Measurements from ENCODE around the gene MED12L. TPM values are rescaled to one million over a fixed set of nuclear protein-coding genes. Genes with fewer than 3 reads are reported as not detected.

MED12L gene
- total RNA-seq, 4 donors from 2014 or later: 0.51 to 12.7 (median 3.1) TPM

DNA sequence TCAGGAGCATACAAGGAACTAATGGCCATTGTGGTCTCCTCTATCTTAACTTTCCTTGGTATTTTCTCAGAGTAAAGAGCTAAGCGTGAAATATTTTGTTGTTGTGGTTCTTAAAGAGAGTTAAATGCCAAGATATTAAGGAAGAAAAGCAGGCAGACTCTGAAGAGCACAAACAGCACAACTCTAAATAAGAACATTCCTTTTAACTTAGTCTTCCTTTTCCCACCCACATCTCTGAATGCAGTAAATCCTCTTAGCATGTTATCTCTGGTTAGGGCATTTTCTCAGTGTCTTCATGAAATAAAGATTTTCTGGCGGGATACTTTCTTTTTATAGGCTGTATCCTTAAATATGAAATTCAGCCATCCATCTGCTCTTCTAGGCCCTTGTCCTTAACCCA is 229.7 kb downstream of the MED12L start:
- Histone ChIP-seq H3K9me3 (no peaks in the 10 kb centered on the region), H3K27me3 (no peaks in the 10 kb centered on the region), H3K4me1 (no peaks in the 10 kb centered on the region), H3K4me3 (no peak overlapping the region), H3K27ac (no peak overlapping the region), H3K36me3 (no peaks in the 10 kb centered on the region)
- TF ChIP-seq POLR2A (IDR thresholded peaks at IDR 0.05): no peak
- TF ChIP-seq, protein P1, sequence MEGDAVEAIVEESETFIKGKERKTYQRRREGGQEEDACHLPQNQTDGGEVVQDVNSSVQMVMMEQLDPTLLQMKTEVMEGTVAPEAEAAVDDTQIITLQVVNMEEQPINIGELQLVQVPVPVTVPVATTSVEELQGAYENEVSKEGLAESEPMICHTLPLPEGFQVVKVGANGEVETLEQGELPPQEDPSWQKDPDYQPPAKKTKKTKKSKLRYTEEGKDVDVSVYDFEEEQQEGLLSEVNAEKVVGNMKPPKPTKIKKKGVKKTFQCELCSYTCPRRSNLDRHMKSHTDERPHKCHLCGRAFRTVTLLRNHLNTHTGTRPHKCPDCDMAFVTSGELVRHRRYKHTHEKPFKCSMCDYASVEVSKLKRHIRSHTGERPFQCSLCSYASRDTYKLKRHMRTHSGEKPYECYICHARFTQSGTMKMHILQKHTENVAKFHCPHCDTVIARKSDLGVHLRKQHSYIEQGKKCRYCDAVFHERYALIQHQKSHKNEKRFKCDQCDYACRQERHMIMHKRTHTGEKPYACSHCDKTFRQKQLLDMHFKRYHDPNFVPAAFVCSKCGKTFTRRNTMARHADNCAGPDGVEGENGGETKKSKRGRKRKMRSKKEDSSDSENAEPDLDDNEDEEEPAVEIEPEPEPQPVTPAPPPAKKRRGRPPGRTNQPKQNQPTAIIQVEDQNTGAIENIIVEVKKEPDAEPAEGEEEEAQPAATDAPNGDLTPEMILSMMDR (IDR thresholded peaks at IDR 0.05): no peak
- no peak for DNase-seq
- intact Hi-C loops (cut with DNase I; ENCODE audit: low total_unique reads): no loop called here

DNA sequence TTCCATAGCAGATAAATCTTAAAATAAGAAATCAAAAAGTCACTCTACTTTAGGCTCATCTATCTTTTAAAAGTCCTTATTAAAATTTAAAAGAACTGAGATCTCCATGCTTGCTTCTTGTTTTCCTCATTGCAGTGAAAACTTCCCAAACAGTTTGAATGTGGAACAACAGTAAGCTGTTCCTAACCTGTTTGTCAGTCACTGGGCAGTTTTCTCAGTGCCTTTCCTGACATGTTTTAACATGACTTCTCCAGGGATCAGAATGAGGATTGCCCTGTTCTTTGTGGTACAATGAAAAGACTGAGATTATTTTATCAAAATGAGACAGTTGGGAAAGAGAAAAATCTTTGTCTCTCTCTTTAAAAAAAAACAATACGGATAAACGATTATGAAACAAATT is 230.4 kb downstream of the MED12L start:
- no peak for DNase-seq
- Histone ChIP-seq H3K4me1 (no peaks in the 10 kb centered on the region), H3K27me3 (no peaks in the 10 kb centered on the region), H3K4me3 (no peak overlapping the region), H3K36me3 (no peaks in the 10 kb centered on the region), H3K9me3 (no peaks in the 10 kb centered on the region), H3K27ac (no peak overlapping the region)
- no peak for TF ChIP-seq POLR2A (IDR thresholded peaks at IDR 0.05)
- TF ChIP-seq, protein P1 (IDR thresholded peaks at IDR 0.05): no peak
- intact Hi-C loops (cut with DNase I; ENCODE audit: low total_unique reads): no loop called here

DNA sequence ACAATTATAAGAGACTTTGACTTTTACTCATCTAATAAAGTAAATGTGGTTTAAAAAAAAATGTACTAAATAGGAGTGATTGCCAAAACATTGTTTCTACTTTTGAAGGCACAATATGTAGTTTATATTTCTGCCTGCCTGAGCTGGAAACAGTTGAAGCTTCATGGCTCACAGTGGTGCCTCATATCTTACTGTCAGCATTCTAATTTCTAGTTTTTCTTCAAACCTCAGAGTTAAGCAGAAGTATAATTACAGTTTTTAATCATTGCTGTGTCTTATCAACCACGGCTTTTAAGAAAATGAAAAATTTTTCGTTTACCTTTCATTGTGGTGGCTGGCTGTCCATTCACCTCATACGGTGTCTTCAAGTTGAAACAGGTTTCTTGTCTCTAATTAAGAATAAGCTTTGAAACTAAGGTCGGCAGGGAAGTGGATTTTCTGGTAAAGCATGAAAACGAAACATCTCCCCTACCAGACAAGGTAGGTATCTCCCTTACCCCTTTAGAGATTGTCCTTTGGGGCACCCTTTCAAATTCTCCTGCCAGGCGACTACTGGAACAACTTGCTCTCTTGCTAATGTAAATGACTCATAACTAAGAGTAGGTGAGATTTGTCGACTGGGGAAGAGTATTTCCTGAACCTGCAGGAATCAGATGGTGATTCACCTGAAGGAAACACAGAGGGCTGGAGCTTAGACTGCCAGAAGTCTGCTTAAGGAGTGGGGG is 231.0 kb downstream of the MED12L start, which contains the start of gene GPR87:
Gene GPR87 (minus strand): TSS at position 554 of the 725 bp plus-strand sequence. CDS start 16,720 bp downstream, outside the sequence.
- no peak for TF ChIP-seq POLR2A (IDR thresholded peaks at IDR 0.05)
- TF ChIP-seq, protein P1 (IDR thresholded peaks at IDR 0.05): no peak
- intact Hi-C loops (cut with DNase I; ENCODE audit: low total_unique reads): no loop called here
- H3K4me3 ChIP-seq: no peak within 1 kb of the TSS
- H3K36me3 ChIP-seq: no peaks in the 10 kb centered on the region
- no peaks in the 10 kb centered on the region for H3K9me3 ChIP-seq
- no peak for DNase-seq
- no peaks in the 10 kb centered on the region for H3K27me3 ChIP-seq
- H3K4me1 ChIP-seq: no peaks in the 10 kb centered on the region
- no peak within 1 kb of the TSS for H3K27ac ChIP-seq

DNA sequence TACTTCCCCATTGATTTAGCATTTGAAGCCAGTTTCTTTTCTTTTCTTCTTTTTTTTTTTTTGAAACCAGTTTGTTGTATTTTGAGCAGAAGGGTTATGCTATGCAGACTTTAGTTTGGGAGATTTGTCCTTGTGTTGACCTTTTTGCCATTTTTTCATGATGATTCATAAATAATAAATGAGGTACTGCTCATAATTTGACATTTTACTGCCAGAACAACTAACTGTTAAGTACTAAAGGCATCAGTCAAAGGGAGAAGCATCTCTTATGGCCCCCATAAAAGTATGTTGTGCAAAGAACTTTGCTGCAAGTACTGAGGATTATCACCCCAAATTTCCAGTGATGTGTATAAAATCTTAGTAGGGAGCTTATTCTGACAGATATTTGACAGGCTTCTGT is 232.8 kb downstream of the MED12L start:
- TF ChIP-seq, protein P1 (IDR thresholded peaks at IDR 0.05): no peak
- no peak for TF ChIP-seq POLR2A (IDR thresholded peaks at IDR 0.05)

DNA sequence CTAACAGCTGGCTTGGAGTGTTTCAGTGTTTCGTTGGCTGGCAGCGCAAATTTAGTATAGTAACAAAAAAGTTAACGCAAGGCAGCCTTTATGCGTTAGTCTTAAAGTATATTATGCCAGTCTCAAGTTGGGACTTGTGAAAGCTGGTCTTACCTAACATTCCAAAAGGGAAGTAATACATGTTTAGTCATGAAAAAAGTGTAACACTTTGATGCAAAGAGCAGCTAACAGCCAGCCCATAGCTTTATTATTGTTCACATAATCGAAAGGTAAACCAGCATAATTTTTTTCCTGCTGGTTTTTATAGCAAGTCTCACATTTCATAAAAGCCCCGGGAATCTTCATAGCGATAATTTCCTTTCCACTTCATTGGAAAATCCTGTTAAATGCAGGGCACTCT is 233.5 kb downstream of the MED12L start:
- intact Hi-C loops (cut with DNase I; ENCODE audit: low total_unique reads): no loop called here
- Histone ChIP-seq H3K27me3 (no peaks in the 10 kb centered on the region), H3K4me1 (no peaks in the 10 kb centered on the region), H3K9me3 (no peaks in the 10 kb centered on the region), H3K4me3 (no peak overlapping the region), H3K36me3 (no peaks in the 10 kb centered on the region), H3K27ac (no peak overlapping the region)
- TF ChIP-seq, protein P1 (IDR thresholded peaks at IDR 0.05): no peak
- TF ChIP-seq POLR2A (IDR thresholded peaks at IDR 0.05): no peak
- no peak for DNase-seq

More for the DNA sequence above, 232.8 kb downstream of the MED12L start:
- no peaks in the 10 kb centered on the region for H3K27me3 ChIP-seq
- H3K27ac ChIP-seq: no peak overlapping the region
- no peaks in the 10 kb centered on the region for H3K4me1 ChIP-seq
- no peaks in the 10 kb centered on the region for H3K36me3 ChIP-seq
- no peak overlapping the region for H3K4me3 ChIP-seq
- no peak for DNase-seq
- intact Hi-C loops (cut with DNase I; ENCODE audit: low total_unique reads): no loop called here
- H3K9me3 ChIP-seq: no peaks in the 10 kb centered on the region
